Uterus (tissue), 2 donors: ENCODE results near the gene KRTAP12-2.

Experiments
- CTCF ChIP-seq, 4 experiments: fragments of 200-600 bp in 2 of 4; fragments of 450-650 bp in 2 of 4; sonication (generic) in 2 of 4; IDR thresholded peaks; one replicate each; pipeline ENCODE4 v1.5.1; 2016 to 2019; ENCODE audit warnings: antibody characterized with exemption in 4 of 4, mild to moderate bottlenecking in 2 of 4, moderate library complexity in 1 of 4
- POLR2A ChIP-seq, 2 donors: fragments of 450-650 bp; IDR thresholded peaks; one replicate each; pipeline ENCODE4 v1.6.1; 2016; ENCODE audit warnings: antibody characterized with exemption in 2 of 2, mild to moderate bottlenecking in 1 of 2, moderate library complexity in 1 of 2

GRCh38 chr21:44691686-44692085, 25.0 kb upstream of the KRTAP12-2 start:
- TF ChIP-seq CTCF (IDR thresholded peaks at IDR 0.05), result no peak
- no peak for TF ChIP-seq POLR2A (IDR thresholded peaks at IDR 0.05)
